ENCODE measurements around the gene GATAD2A.
"Not testable (repeated sequence)": the region's sequence is repeated elsewhere in the genome, so short reads cannot be mapped to it uniquely, and the experiment has no call there.

GATAD2A gene

GRCh38 chr19:19388568-19389555 lies 16.6 kb upstream of the GATAD2A start:
- no peak for DNase-seq (ENCODE audit: low spot score)

- DNase-seq (ENCODE audit: low spot score) = not testable (repeated sequence)
Observed at GRCh38 chr19:19389683-19390082, 15.8 kb upstream of the GATAD2A start.

GRCh38 chr19:19394333-19394732 lies 11.1 kb upstream of the GATAD2A start:
- DNase-seq (ENCODE audit: low spot score) = not testable (repeated sequence)

- no peak for DNase-seq (ENCODE audit: low spot score)
Observed at GRCh38 chr19:19399733-19400433, 5.6 kb upstream of the GATAD2A start.

GRCh38 chr19:19402656-19403372 lies 2.7 kb upstream of the GATAD2A start:
- DNase-seq (ENCODE audit: low spot score) = no peak

- DNase-seq (ENCODE audit: low spot score) = no peak
Observed at GRCh38 chr19:19403373-19403901, 2.0 kb upstream of the GATAD2A start.

GRCh38 chr19:19405971-19406877 lies 749 bp downstream of the GATAD2A start:
- DNase-seq (ENCODE audit: low spot score) = peak; percentile 51

GRCh38 chr19:19406878-19407632 lies 1.6 kb downstream of the GATAD2A start:
- DNase-seq (ENCODE audit: low spot score) = peak; percentile 50

- DNase-seq (ENCODE audit: low spot score) = no peak
Observed at GRCh38 chr19:19407633-19407930, 2.1 kb downstream of the GATAD2A start.

GRCh38 chr19:19409205-19409604 lies 3.7 kb downstream of the GATAD2A start:
- DNase-seq (ENCODE audit: low spot score) = no peak

GRCh38 chr19:19409631-19410030 lies 4.2 kb downstream of the GATAD2A start:
- no peak for DNase-seq (ENCODE audit: low spot score)

- no peak for DNase-seq (ENCODE audit: low spot score)
Observed at GRCh38 chr19:19410553-19411550, 5.4 kb downstream of the GATAD2A start.

GRCh38 chr19:19416280-19416679 lies 10.8 kb downstream of the GATAD2A start:
- DNase-seq (ENCODE audit: low spot score) = no peak

GRCh38 chr19:19417046-19417445 lies 11.6 kb downstream of the GATAD2A start:
- DNase-seq (ENCODE audit: low spot score) = no peak

- DNase-seq (ENCODE audit: low spot score) = no peak
Observed at GRCh38 chr19:19417628-19418245, 12.3 kb downstream of the GATAD2A start.

- DNase-seq (ENCODE audit: low spot score) = no peak
Observed at GRCh38 chr19:19418555-19419260, 13.2 kb downstream of the GATAD2A start.

- no peak for DNase-seq (ENCODE audit: low spot score)
Observed at GRCh38 chr19:19420570-19421298, 15.3 kb downstream of the GATAD2A start.

All from HuH-7 (cell line).